GM21576 (cell line): ENCODE measurements around the gene ASCL3.
"Not testable (repeated sequence)": the region's sequence is repeated elsewhere in the genome, so short reads cannot be mapped to it uniquely, and the experiment has no call there.

Source experiments
- ATAC-seq: cut with Tn5 transposase; IDR thresholded peaks from one replicate; pipeline ENCODE4 v1.9.1; 2021; ENCODE audit warnings: mild to moderate bottlenecking, moderate library complexity; ENCODE audit not compliant: unreplicated experiment

The ASCL3 gene

DNA sequence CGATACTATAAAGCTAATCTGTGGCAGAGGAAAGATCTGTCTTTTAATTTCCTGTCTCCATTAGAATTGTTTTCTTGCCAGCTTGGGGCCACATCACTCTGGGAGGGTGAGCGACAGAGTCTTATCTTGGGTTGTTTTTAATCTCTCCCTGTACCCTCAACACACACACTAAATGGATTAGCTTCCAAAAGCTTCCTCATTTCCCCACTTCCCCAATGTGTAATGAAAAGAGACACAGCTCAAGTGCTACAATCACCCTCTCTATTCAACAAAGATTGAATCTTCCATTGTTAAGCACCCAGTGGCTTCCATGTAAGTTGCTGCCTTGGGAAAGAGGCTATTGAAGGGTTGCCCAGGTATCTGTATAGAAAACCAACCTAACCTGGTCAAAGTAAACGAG, 6.1 kb upstream of the ASCL3 start:
- ATAC-seq: no peak

DNA sequence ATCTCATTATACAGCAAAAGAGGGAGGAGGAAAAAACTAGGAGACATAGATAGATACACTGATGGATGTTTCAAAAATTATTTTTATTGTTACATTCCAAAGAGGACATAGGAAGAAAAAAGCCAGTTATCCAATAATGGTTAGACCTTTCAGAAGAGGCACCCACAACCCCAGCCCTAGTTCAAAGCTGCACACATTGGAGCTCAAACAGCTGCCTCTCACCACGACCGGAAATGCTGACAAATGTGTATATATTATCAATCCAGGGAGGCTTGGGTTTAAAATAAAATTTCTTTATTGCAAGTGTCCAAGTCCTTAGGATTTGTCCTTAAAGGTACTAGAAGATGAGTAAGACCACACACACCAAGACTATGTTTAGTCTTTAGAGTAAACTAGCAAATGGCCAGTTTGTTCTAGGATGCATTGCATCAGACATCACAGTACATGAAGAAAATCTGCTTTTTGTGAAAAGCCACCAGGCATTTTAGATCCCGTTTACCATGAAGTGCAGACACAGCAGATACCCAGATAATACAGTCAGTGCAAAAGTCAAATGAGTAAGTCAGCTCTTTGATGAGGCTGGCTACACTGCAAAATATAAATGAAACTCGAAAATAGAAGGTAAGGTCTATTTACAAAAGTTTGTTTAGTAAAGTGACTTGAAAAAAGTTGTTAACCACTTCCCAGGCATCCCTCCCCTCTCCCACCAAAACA, 4.6 kb upstream of the ASCL3 start:
- ATAC-seq: no peak

DNA sequence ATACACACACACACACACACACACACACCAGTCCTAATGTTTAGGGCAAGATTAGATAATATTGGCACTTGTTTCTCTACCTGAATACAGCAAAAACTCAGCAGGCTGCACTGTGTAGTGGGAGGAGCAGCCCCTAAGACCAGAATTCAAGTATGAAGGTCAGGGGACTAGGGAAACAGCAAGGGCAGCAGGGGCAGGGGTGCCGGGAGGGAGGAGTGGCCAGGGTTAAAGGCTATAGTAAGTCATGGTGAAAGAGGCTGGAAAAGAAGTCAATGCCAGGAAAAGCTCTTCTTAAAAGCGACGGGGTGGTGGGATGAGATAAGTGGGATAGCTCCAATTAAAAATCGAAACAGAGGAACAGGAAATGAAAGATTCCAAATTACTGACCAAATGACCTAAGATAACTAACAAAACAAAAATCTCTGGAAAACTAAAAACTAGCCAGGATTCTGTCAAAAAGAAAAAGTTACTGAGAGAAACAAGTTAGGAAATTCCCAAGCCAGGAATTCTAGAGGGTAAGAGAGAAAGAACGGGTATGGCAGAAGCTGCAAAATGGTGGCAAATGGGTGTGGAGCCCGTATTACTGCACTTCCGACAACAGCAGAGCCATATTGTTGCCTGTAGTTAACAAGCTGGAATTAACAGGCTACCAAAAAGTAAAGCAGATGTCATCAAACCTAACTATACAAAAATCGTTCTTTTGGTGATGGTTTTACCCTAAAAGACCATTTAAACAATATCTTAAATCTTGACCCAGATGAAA, 1.3 kb downstream of the ASCL3 start:
- no peak for ATAC-seq

DNA sequence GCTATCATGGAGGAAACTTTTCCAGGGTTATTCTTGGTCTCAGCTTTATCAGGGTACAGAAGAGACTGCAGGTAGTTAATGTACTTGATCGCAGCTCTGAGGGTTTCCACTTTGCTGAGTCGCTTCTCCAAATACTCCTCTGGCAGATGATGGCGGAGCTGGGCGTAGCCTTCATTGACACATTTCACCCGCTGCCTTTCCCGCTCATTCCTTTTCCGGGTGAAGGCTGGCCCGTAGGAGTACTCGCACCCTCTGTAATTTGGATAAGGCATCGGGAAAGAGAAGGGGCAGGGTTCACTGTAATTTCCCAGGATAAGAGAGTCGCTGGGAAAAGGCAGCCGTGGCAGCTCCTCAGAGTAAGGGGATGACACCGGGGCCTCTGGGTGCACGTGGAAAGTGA, 5.2 kb downstream of the ASCL3 start:
- no peak for ATAC-seq

DNA sequence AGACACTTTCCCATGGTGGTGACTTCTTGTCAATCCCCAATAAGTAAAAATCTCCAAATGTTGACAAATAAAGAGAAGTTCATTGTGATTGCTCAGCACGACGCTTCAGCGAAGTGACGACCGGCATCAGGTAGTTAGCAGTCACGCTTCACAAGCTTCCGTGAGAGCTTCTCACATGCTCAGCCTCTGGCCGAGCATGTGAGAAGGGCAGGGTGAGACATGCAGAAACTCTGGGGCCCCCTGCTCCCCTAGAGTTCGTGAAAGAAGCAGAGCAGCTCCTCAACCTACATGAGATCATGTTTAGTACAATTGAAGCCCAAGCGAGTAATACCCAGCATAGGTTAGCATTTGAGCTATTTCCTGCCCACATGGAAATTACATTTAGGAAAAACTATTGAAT, 5.7 kb downstream of the ASCL3 start:
- ATAC-seq: no peak

DNA sequence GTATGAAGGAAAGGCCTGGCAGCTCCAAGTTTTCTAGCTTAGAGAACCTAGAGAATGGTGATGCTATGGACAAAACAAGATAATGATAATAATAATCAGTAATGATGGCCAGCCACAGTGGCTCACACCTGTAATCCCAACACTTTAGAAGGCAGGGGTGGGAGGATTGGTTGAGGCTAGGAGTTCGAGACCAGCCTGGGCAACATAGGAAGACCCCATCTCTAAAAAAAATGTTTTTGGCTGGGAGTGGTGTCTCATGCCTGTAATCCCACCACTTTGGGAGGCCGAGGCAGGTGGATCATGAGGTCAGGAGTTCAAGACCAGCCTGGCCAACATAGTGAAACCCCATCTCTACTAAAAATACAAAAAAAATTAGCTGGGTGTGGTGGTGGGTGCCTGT, 7.0 kb downstream of the ASCL3 start:
- ATAC-seq: not testable (repeated sequence)

DNA sequence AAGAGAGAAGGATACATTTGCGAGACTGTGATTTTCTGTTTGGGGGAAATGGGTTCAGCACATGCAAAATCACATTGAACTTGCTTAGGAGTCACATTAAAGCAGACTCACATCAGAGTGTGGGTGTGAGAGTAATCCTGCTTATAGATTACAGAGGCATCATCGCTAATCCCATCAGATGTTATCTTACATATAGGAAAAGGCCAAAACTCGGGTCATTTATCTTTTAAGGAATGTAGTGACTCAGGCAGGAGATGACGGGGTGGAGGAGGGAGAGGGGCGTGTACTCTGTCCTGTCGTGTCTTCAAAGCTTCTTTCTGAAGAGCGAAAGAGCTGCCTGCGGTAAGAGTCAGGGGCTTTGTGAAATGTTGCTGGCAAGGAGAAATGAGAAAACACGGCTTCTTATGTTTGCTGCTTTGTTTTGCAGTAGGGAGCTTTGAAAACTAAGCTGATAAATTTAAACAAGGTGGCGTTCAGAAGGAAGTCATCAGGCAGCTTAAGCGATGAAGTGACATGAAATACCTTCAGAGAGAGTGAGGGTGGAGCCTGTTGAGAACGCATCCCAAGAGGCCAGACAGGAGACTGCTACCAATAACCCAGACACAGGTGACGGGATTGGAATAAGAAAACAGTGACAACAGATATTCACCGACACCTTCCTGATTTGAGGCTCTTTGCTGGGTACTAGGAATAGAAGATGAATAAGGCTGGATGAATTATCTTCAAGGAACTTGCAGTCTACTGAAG, 7.9 kb downstream of the ASCL3 start:
- no peak for ATAC-seq

DNA sequence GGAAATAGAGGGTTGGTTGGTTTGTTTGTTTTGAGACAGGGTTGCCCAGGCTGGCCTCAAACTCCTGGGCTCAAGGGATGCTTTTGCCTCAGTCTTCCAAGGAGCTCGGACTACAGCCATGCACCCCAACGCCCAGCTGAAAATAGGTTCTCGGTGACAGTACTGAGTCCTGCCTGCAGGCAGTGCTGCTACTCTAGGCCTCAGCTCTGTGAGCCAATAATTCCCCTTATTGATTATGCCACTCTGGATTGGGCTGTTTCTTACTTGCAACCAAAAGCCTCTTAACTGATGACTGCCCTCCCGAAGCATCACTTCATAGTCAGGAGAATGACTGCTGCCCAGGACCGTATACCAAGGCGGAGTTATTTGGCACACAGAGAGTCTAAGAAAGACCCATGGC, 8.9 kb downstream of the ASCL3 start:
- ATAC-seq: no peak

DNA sequence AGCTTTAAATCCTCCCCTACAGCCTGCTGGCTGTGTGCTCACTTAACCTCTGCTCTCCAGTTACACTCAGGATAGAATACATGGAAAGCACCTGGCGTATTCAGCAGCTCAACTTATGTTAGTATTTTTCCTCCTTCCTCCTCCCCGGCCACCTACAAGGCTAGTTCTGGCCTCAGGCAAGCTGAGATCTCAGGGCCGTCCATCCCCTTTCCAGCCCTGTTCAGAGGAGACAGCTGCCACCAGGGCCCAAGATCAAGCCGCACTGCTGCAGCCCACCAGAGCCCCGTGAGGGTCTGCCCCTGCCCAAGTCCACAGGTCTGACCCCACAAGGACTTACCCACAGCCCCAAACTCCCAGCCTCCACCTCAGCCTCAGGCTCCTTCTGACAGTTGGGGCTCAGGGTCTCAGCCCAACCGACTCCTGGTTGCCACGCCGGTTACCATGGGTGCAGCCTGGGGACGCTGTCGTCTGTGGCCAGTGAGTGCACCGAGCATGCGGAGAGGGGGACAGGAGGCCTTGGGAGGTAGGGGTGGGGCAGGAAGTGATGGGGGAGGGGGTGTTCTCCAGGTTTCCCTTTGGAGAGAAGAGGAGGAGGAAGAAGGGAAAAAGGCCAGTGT, 10.1 kb downstream of the ASCL3 start, which contains the start of gene C11orf16:
C11orf16 (minus strand) TSS at position 384 of the 617 bp plus-strand sequence. CDS start 639 bp downstream, outside the sequence.
- ATAC-seq: no peak

DNA sequence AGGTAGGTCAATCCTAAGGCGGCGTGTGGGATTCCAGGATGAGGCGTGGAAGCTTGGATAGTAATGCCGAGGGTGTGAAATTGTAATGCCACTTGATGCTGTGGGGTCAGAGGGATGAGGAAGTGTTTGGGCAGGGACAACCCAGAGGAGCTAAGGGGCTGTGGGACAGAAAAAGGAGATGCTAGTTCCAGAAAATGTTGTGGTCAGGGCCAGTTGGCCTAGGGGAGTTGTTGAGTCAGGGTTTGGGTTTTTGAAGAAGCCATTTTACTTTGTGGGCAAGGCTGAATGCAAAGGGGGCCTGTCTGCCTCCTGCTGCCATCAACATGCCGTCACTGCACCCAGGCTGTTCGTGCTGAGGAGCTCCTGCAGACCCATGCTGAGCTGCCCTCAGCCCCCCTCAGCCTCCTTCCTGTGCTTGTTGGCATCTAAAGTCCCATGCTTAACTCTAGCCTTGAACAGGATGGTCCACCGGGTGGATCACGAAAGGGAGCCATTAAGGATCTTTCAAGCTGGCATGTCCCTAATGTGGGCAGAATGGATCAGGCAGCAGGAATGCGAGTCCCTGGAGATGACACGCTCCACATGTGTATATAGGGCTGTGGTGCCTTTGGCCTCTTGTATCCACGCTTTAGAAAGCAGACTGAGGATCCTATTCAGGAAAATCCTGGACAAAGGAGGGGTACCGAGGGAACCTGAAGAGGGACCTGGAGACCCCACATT, 12.2 kb downstream of the ASCL3 start:
- ATAC-seq: no peak

DNA sequence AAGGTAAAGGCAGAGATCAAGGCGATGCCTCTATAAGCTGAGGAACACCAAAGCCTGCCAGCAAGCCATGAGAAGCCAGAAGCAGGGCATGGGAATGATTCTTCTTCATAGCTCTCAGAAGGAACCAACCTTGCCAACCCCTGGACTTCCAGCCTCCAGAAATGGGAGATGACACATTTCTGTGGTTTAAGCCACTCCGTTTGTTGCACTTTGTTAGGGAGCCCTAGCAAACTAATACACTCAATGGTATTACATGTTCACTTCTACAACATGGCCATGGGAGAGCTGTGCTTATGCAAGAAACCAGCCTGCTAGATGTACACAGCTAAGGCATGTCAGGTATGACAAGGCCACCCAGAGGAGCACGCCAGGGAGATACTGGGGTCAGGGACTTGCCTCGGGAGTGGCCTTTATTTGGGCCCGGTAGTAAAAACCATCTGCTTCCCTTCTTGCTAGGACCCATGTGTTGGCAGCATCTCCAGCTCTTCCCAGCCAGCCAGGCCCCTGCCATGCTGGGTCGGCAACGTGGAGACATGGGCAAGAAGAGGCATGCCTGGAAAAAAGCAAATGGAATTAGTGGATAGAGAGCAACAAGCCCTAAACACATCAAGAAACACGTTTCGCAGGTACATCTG, 13.7 kb downstream of the ASCL3 start:
- ATAC-seq: no peak

DNA sequence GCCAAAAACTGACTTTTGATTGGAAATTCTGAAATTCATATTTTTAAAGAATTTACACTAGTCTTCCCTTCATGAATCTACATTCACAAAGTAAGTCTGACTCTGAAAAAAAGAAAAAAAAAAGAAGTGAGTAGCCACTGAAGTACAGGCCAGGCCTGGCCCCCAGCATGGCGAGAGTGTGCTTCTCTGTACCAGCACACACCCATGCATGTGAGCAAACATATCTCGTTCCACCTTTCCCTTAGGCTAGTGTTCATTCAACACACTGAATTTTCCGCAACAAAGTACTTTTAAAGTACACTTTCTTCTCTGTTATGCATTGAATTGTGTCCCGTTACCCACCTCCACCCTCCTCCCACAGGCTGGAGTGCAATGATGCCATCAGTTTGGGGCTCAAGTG, 14.6 kb downstream of the ASCL3 start:
- no peak for ATAC-seq

DNA sequence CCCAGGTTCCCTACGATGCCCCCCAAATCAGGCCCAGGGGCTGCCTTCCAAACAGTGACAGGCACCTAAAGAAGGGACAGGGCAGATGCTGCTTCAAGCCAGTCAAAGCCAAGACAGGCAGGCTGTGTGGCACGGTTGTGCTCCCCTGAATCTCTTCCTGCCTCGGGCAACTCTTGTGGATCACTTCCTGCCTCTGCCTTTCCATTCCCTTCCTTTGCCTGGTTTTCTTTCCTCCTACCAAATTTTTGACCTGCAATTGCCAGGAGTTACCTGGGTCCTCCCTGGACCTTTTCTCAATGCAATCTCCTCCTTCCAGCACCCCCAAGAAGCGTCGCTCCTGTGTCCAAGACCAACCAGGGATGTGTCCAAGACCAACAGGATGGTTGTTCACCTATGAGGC, 15.6 kb downstream of the ASCL3 start:
- ATAC-seq: no peak

DNA sequence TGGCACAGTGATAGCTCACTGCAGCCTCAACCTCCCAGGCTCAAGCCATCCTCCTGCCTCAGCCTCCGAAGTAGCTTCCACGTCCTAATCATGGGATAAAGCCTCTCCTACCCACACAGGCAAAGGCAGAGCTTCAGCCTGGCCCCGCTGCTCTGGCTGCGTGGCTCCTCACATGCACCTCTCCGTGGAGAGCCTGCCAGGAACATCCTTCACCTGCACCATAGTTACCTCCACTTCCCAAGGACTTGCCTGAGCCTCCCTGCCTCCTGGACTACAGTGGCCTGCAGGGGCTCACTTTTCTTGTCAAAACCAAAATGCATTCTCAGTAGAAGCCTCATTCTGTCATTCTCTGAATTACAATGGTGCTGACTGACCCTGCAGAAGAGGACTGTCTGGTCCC, 16.6 kb downstream of the ASCL3 start:
- ATAC-seq: no peak

DNA sequence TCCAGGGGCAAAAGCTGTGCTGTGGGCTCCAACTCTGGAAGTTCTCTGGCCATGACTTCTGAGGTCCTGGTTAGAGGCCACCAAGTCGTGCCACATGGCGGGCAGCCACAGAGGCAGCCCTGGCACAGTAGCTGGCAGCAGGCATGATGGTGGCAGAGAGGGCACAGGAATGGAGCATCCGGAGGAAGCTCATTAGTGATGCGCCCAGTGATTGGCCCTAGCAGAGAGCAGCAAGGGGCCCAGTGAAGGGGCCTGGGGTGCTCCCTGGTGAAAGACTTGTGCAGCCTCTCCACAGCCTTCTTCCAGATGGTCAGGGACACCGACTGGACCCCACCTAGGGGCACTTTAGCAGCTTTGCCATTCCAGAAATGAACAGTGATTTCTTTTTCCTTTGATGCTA, 17.1 kb downstream of the ASCL3 start:
- ATAC-seq: no peak

DNA sequence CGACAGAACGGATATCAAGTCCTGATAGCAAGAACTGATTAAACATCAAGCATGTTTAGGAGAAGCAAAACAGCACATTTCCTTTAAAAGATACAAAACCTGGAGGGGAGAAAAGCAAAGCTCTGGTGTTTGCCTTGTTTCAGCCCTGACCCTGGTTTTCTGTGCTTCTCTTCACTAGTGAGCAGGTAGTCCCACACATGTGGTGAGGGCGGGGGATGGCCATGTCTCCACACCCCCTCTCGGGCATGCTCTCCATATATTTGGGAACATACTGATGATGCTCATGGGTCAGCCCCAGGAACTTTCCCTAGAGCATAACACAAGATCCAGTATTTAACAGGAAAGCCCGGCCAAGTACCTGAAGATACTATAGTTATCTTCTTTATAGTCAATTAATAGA, 20.1 kb downstream of the ASCL3 start:
- no peak for ATAC-seq

DNA sequence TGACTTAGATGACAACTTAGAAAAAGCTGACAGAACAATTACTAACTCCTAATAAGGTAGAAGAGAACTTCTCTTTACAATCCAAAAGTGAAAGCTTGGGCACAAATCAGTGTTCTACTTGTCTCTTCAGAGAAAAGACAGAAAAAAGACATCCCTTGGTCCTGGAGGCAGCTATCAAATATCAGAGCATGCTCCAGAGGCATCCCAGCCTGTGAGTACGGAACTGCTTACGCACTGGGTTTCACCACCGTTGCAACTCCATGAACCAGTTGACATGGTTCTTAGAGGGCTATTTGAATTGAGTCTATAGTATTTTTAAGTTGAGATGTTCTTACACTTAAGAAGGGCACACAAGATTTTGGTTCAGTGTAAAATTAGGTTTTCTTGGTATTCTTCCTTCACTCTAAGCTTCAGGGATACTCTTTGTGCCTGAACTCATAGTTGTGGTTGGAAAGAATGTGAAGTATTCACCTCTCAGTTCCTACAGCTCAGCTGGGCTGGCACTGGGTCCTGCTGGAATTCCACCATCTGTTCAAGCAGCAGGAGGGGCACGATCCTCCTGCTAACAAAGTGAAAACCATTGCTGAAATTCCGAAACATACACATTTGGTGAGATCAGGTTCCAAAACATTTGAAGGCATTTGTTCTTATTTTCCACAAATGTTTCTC, 25.5 kb downstream of the ASCL3 start:
- no peak for ATAC-seq

DNA sequence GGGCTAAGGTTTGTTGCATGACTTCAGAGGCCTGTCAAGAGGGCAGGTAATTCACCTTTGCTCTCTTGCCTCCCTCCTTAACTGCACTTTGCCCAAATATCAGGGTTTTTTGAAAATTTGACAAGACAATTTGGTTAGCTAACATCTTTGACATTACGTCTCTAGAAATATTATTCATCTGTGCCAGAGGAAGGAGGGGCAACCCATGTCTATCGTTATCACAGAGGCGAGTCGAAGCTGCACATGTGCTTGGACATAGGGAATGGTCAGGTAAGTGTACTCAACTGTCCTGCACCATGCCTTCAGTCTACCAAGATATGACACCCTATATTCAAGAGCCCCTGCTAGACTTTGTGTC, 28.2 kb downstream of the ASCL3 start:
- no peak for ATAC-seq

DNA sequence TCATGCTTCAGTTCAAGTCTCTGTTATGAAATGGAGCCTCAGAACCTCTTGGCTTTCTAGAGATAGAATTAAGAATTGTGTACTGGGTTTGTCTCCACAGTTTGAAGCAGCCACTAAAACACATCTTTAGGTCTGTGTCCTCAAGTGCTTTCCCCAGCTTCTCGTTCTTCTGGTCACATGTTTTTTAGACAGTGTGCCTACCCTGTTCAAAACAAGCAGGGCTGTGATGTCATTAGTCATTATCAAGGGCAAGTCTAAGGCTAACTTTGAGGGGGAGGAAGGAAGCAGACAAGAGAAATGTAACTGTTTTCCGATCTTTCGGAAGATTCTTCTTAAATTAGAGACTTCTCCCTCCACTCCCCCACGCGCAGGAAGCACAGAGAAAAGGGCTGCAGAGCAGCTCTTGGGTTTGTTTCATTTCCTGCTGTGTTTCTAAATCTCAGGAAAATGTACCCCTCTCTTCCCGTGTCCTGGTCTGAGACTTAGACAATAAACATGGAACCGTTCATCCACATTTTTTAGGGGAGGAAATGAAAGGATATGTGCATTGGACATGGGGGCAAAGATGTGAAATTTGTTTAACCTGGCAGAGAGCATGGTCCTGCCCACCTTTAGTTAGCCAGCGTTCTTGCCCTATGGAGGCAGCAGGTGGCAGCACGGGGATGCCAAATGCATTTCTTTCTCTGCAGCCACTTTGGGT, 28.7 kb downstream of the ASCL3 start:
- no peak for ATAC-seq
